K562 (cell line): ENCODE measurements around the gene LUZP4. TPM values are rescaled to one million over a fixed set of nuclear protein-coding genes. Genes with fewer than 3 reads are reported as not detected.

ENCODE experiments used
- ATAC-seq: fragments of 200-7000 bp; cut with Tn5 transposase; 3 replicates; pipeline ENCODE4 v1.9.1; 2020; ENCODE audit warnings: moderate library complexity
- BruUV-seq: library from RNA; stranded (reverse); fragments of 400-500 nt; replicated peaks from 2 replicates; lab custom pipeline; 2021; lab: Mats Ljungman, UMichigan
- CTCF ChIA-PET: fragments of 300-600 bp; formaldehyde crosslinking; extraction: SDS; loops from one replicate; lab custom pipeline; 2021; ENCODE audit warnings: low intra/inter-chr PET ratio; lab: Yijun Ruan, JAX
- POLR2A ChIA-PET: fragments of 300-600, 350-650 bp; sonication (Branson Sonifier 250); formaldehyde crosslinking; extraction: SDS; loops from one replicate; lab custom pipeline; 2021; ENCODE audit warnings: antibody characterized with exemption, inconsistent platforms; lab: Yijun Ruan, JAX
- DNase-seq, 4 experiments: peaks; one replicate each; pipeline versions ENCODE4 v3.0.0 to v3.0.0-alpha.2; 2011 to 2018; ENCODE audit warnings: low spot score in 3 of 4, mixed read lengths in 3 of 4; ENCODE audit errors: extremely low read depth in 1 of 4
- FAIRE-seq: peaks from 2 replicates; lab custom pipeline; 2011; peaks lifted over from hg19 to GRCh38; lab: Jason Lieb, UNC
- H2AFZ ChIP-seq: 2 replicates; pipeline ENCODE4 v1.6.0; 2011; ENCODE audit warnings: low read depth, low read length, control low read depth, inconsistent platforms
- H3K27ac ChIP-seq: fragments of 200-600 bp; 3 replicates; pipeline ENCODE4 v1.8.0; 2011; ENCODE audit warnings: low read depth, mild to moderate bottlenecking, control low read depth, inconsistent platforms, low read length, moderate library complexity, mixed read lengths; ENCODE audit errors: extremely low read depth
- H3K27me3 ChIP-seq, 2 experiments: fragments of 300-600 bp in 1 of 2; 2 replicates in 1 of 2; 3 replicates in 1 of 2; pipeline versions ENCODE4 v1.6.0 to v1.8.0; 2011; ENCODE audit warnings: inconsistent platforms in 2 of 2, low read length in 2 of 2, mild to moderate bottlenecking in 1 of 2, mixed read lengths in 1 of 2, moderate library complexity in 1 of 2; ENCODE audit not compliant: control insufficient read depth in 2 of 2, insufficient read depth in 2 of 2
- H3K36me3 ChIP-seq: fragments of 300-600 bp; 3 replicates; pipeline ENCODE4 v1.8.0; 2011; ENCODE audit warnings: mild to moderate bottlenecking, low read length, inconsistent platforms; ENCODE audit not compliant: control insufficient read depth, insufficient read depth
- H3K4me1 ChIP-seq, 2 experiments: fragments of 200-600 bp in 1 of 2; replicated peaks in 1 of 2; 2 replicates in 1 of 2; 3 replicates in 1 of 2; pipeline versions ENCODE4 v1.5.1 to v1.8.0; 2011; ENCODE audit warnings: inconsistent platforms in 2 of 2, low read length in 2 of 2, mild to moderate bottlenecking in 1 of 2, mixed read lengths in 1 of 2, moderate library complexity in 1 of 2; ENCODE audit not compliant: control insufficient read depth in 2 of 2, insufficient read depth in 2 of 2
- H3K4me2 ChIP-seq: 2 replicates; pipeline ENCODE4 v1.6.1; 2011; ENCODE audit warnings: low read length, control low read depth, inconsistent platforms, mixed read lengths; ENCODE audit not compliant: insufficient read depth
- H3K4me3 ChIP-seq: fragments of 200-600 bp; sonication (generic), shearing (Covaris generic); 2 replicates; pipeline ENCODE4 v1.5.1; 2016; ENCODE audit warnings: control low read depth, inconsistent platforms
- H3K79me2 ChIP-seq: fragments of 200-600 bp; 3 replicates; pipeline ENCODE4 v1.8.0; 2011; ENCODE audit warnings: low read length, inconsistent platforms; ENCODE audit not compliant: control insufficient read depth, insufficient read depth
- H3K9ac ChIP-seq, 2 experiments: 2 replicates each; pipeline versions ENCODE4 v1.6.0 to v1.6.1; 2011; ENCODE audit warnings: low read depth in 2 of 2, low read length in 2 of 2, control low read depth in 1 of 2, inconsistent platforms in 1 of 2, mild to moderate bottlenecking in 1 of 2, mixed read lengths in 1 of 2; ENCODE audit not compliant: insufficient read depth in 1 of 2
- H3K9me1 ChIP-seq: one replicate; pipeline ENCODE4 v1.6.0; 2011; ENCODE audit warnings: inconsistent platforms, mild to moderate bottlenecking, low read length, moderate library complexity; ENCODE audit not compliant: control insufficient read depth, insufficient read depth
- H3K9me3 ChIP-seq: replicated peaks from 2 replicates; pipeline ENCODE4 v1.5.1; 2011; ENCODE audit warnings: low read depth, low read length, inconsistent platforms; ENCODE audit not compliant: control insufficient read depth, insufficient read depth
- H4K20me1 ChIP-seq: replicated peaks from 2 replicates; pipeline ENCODE4 v1.6.1; 2011; ENCODE audit warnings: low read length, inconsistent platforms, mixed read lengths; ENCODE audit not compliant: control insufficient read depth, insufficient read depth
- GABPA ChIP-seq: fragments of 200-800 bp; sonication (Bioruptor generic); conservative IDR thresholded peaks from 2 replicates; pipeline ENCODE4 v1.6.1; 2016; ENCODE audit warnings: low read depth, missing genetic modification characterization, missing compliant biosample characterization
- JUND ChIP-seq, 2 experiments: IDR thresholded peaks; 2 replicates in 1 of 2; 3 replicates in 1 of 2; pipeline ENCODE4 v1.6.1; 2011; ENCODE audit warnings: borderline replicate concordance in 2 of 2, low read depth in 2 of 2, low read length in 2 of 2, improper control_type of control experiment in 1 of 2, missing biosample characterization in 1 of 2, missing genetic modification characterization in 1 of 2, missing genetic modification reagents in 1 of 2
- MEF2D ChIP-seq: conservative IDR thresholded peaks from 2 replicates; pipeline ENCODE4 v1.6.1; 2016; ENCODE audit warnings: low read depth, missing genetic modification characterization, missing compliant biosample characterization
- NR2C1 ChIP-seq, 2 experiments: fragments of 450-650 bp; IDR thresholded peaks; 2 replicates each; pipeline ENCODE4 v1.6.1; 2017; ENCODE audit warnings: mild to moderate bottlenecking in 2 of 2, antibody characterized with exemption in 1 of 2, inconsistent platforms in 1 of 2, missing compliant biosample characterization in 1 of 2, missing genetic modification characterization in 1 of 2
- RFX5 ChIP-seq: IDR thresholded peaks from 2 replicates; pipeline ENCODE4 v1.6.1; 2011; ENCODE audit warnings: low read depth, mild to moderate bottlenecking, improper control_type of control experiment, low read length
- TOE1 ChIP-seq, 2 experiments: fragments of 450-650 bp in 1 of 2; sonication (generic) in 1 of 2; formaldehyde crosslinking in 1 of 2; IDR thresholded peaks; 2 replicates each; pipeline versions ENCODE4 v1.7.1 to v1.8.0; 2016 to 2022; ENCODE audit warnings: borderline replicate concordance in 2 of 2, mild to moderate bottlenecking in 2 of 2, antibody characterized with exemption in 1 of 2, inconsistent platforms in 1 of 2, low read depth in 1 of 2, missing genetic modification reagents in 1 of 2, moderate library complexity in 1 of 2
- ZNF232 ChIP-seq: sonication (generic); formaldehyde crosslinking; IDR thresholded peaks from 2 replicates; pipeline ENCODE4 v1.8.0; 2022; ENCODE audit warnings: mild to moderate bottlenecking, missing genetic modification reagents
- ZZZ3 ChIP-seq: fragments of 450-650 bp; IDR thresholded peaks from 2 replicates; pipeline ENCODE4 v1.6.1; 2016; ENCODE audit warnings: antibody characterized with exemption, mild to moderate bottlenecking, moderate library complexity
- WGBS: fragments of 100-300 bp; shearing (Covaris generic); methylation state at CpG from one replicate; pipeline ENCODE4 v1.1.6; 2016; ENCODE audit warnings: low coverage, mixed read lengths; ENCODE audit not compliant: insufficient coverage; ENCODE audit errors: missing lambda C conversion rate; 5-methylcytosine and 5-hydroxymethylcytosine counted together
- in situ Hi-C: fragments of 300-500 bp; cut with MboI; formaldehyde crosslinking; loops from 4 replicates; pipeline ENCODE4 v1.15.0; 2018; ENCODE audit warnings: inconsistent platforms, mixed read lengths
- intact Hi-C: fragments of 100-400 bp; cut with micrococcal nuclease; formaldehyde crosslinking; loops from 2 replicates; pipeline ENCODE4 v1.14.2; 2022
- polyA plus RNA-seq, 8 experiments: library from polyadenylated mRNA; depleted of rRNA in 4 of 8; stranded (reverse) in 5 of 8; unstranded in 3 of 8; fragments of >200 nt; fragmentation: Nextera tagmentation in 2 of 8; fragmentation: Illumina TruSeq in 1 of 8; extraction: Ambion mirVana in 2 of 8; extraction: Trizol in 1 of 8; gene quantifications; 2 replicates each; pipeline versions ENCODE4 v1.2.1 to v1.2.3, GENCODE V29; 2011 to 2014; ENCODE audit warnings: inconsistent platforms in 1 of 8, missing spikeins in 1 of 8
- total RNA-seq, 7 experiments: library from RNA; depleted of rRNA in 6 of 7; stranded (reverse); fragments of >200 nt in 6 of 7; fragmentation: Illumina TruSeq in 2 of 7; extraction: Trizol in 2 of 7; gene quantifications; 2 replicates each; pipeline versions ENCODE4 v1.2.1 to v1.2.3, GENCODE V29; 2011 to 2021; ENCODE audit warnings: low replicate concordance in 1 of 7

Gene LUZP4
- total and polyA plus RNA-seq, 9 of the 15 experiments (the other 6 are each of a cell fraction or from before 2014, with no cell fraction given): 0.16 to 1.1 (median 0.36) TPM

DNA sequence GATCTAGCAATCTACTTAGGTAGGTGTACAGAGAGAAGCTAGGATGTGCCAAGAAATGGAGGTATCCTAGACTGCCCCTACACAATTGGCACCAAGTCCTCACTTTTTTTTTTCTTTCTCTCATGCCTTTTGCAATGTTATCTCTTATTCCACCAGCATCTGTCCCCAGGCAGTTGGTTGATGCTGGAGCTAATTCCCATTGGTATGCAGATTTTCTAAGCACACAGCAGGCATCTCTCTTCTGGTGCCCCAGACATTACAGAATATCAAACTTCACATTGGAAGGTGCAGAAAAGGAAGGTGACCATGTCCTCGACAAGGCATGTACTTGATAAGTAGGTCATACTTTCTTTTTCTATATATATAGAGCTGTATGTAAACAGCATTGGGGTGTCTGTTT lies 21.6 kb downstream of the LUZP4 start:
- Histone ChIP-seq H3K27me3 (no peaks in the 10 kb centered on the region), H3K4me3 (no peak overlapping the region), H3K4me2 (no peak overlapping the region), H2AFZ (no peak overlapping the region), H3K9me1 (no peaks in the 10 kb centered on the region), H4K20me1 (no peaks in the 10 kb centered on the region), H3K36me3 (no peaks in the 10 kb centered on the region), H3K4me1 (peaks cover 0 to 5% of the 10 kb centered on the region in 2 experiments; a peak in 2 of 5 replicates), H3K9me3 (no peaks in the 10 kb centered on the region), H3K9ac (no peak overlapping the region), H3K79me2 (no peaks in the 10 kb centered on the region), H3K27ac (no peak overlapping the region)
- FAIRE-seq: no peak
- WGBS: 0% methylated on average over 1 of the region's 1 CpG
- ChIA-PET CTCF (no interaction called here), POLR2A (interaction anchor here (0.7 kb wide), 1 partner anchor 28 kb away, joined by 3 read pairs; no protein-coding TSS in a partner anchor)
- intact Hi-C loops (no loop called here), in situ Hi-C loops (no loop called here)
- ATAC-seq: no peak
- DNase-seq: no peak
- BruUV-seq: no TSS peak
- no peak for TF ChIP-seq TOE1 (IDR thresholded peaks at IDR 0.05; ENCODE audit: borderline replicate concordance)
- TF ChIP-seq TOE1 (CRISPR knock-in tag; IDR thresholded peaks at IDR 0.05; ENCODE audit: borderline replicate concordance, low read depth): no peak
- TF ChIP-seq RFX5: no peak
- no peak for TF ChIP-seq MEF2D
- no peak for TF ChIP-seq ZZZ3
- no peak for TF ChIP-seq NR2C1 (IDR thresholded peaks at IDR 0.05)
- TF ChIP-seq NR2C1 (tag; IDR thresholded peaks at IDR 0.05): no peak
- no peak for TF ChIP-seq ZNF232 (CRISPR knock-in tag)
- TF ChIP-seq GABPA (tag): no peak
- no peak for TF ChIP-seq JUND (IDR thresholded peaks at IDR 0.05; ENCODE audit: borderline replicate concordance, low read depth, low read length)
- no peak for TF ChIP-seq JUND (tag; IDR thresholded peaks at IDR 0.05; ENCODE audit: borderline replicate concordance, low read depth, low read length)
